Measurements from ENCODE around the gene PRKD3.

DNA sequence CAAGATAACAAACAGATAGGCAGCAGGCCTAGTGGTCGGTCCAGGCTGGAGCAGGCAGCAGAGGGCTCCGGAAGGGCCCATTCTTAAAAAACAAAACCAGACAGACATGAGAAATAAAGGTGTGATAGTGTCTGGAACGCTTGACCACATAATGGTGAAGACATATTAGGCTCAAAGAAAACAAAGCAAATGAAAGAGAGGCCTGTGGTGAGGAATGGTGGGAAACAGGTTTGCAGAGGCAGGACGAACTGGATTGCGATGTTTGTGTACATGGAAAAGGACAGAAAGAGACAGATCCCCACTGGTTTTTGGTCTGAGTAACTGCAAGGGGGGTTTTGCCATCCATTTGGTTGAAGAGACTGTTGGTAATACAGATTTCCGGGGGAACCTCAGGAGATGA lies 39.7 kb upstream of the PRKD3 start:
- TF ChIP-seq POLR2A (IDR thresholded peaks at IDR 0.05; ENCODE audit: low read depth, low read length) (no peak), JUN (IDR thresholded peaks at IDR 0.05; ENCODE audit: borderline replicate concordance, insufficient read depth, insufficient read length, low read depth) (no peak), POLR2AphosphoS5 (IDR thresholded peaks at IDR 0.05; ENCODE audit: insufficient read depth, low read depth, low read length) (no peak), EZH2 (IDR thresholded peaks at IDR 0.05; ENCODE audit: borderline replicate concordance, low read depth, low read length, severe bottlenecking) (no peak), FOS (IDR thresholded peaks at IDR 0.05; ENCODE audit: borderline replicate concordance, insufficient read depth, low read length) (no peak), GATA2 (IDR thresholded peaks at IDR 0.05; ENCODE audit: insufficient read depth, insufficient read length, low read depth, low read length) (no peak), MYC (IDR thresholded peaks at IDR 0.05; ENCODE audit: low read depth, low read length) (no peak)
- TF ChIP-seq, protein P1, sequence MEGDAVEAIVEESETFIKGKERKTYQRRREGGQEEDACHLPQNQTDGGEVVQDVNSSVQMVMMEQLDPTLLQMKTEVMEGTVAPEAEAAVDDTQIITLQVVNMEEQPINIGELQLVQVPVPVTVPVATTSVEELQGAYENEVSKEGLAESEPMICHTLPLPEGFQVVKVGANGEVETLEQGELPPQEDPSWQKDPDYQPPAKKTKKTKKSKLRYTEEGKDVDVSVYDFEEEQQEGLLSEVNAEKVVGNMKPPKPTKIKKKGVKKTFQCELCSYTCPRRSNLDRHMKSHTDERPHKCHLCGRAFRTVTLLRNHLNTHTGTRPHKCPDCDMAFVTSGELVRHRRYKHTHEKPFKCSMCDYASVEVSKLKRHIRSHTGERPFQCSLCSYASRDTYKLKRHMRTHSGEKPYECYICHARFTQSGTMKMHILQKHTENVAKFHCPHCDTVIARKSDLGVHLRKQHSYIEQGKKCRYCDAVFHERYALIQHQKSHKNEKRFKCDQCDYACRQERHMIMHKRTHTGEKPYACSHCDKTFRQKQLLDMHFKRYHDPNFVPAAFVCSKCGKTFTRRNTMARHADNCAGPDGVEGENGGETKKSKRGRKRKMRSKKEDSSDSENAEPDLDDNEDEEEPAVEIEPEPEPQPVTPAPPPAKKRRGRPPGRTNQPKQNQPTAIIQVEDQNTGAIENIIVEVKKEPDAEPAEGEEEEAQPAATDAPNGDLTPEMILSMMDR (IDR thresholded peaks at IDR 0.05; ENCODE audit: extremely low read depth in 1 of 2, insufficient read depth in 1 of 2, low read depth in 1 of 2, low read length in 2 of 2) = no peak
- TF ChIP-seq, protein P2, sequence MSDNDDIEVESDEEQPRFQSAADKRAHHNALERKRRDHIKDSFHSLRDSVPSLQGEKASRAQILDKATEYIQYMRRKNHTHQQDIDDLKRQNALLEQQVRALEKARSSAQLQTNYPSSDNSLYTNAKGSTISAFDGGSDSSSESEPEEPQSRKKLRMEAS (IDR thresholded peaks at IDR 0.05; ENCODE audit: insufficient read depth, insufficient read length) = no peak
